HepG2 (cell line): Measurements from ENCODE around the gene ARIH2. TPM values are rescaled to one million over a fixed set of nuclear protein-coding genes. Genes with fewer than 3 reads are reported as not detected.
A peak's percentile ranks its signal among the peaks of the same experiment; 100 is the strongest.

Experiments used
- ATAC-seq: fragments of 200-7000 bp; cut with Tn5 transposase; 3 replicates; pipeline ENCODE4 v1.9.1; 2020; ENCODE audit warnings: mild to moderate bottlenecking, moderate library complexity
- BruUV-seq: library from RNA; stranded (reverse); fragments of 400-500 nt; replicated peaks from 2 replicates; lab custom pipeline; 2021; lab: Mats Ljungman, UMichigan
- CTCF ChIA-PET: fragments of 300-600 bp; formaldehyde crosslinking; extraction: SDS; loops from one replicate; lab custom pipeline; 2021; ENCODE audit warnings: low total read pairs, inconsistent platforms, low intra/inter-chr PET ratio; lab: Yijun Ruan, JAX
- POLR2A ChIA-PET: fragments of 350-600 bp; sonication (Branson Sonifier 250); formaldehyde crosslinking; loops from one replicate; lab custom pipeline; 2020; ENCODE audit warnings: antibody characterized with exemption, inconsistent platforms; lab: Yijun Ruan, JAX
- DNase-seq: peaks from one replicate; pipeline ENCODE4 v3.0.0-alpha.2; 2015; ENCODE audit warnings: low spot score
- FAIRE-seq: peaks from 3 replicates; lab custom pipeline; 2011; peaks lifted over from hg19 to GRCh38; lab: Jason Lieb, UNC
- H2AFZ ChIP-seq: one replicate; pipeline ENCODE4 v1.6.1; 2011; ENCODE audit warnings: low read length, inconsistent platforms
- H3K27ac ChIP-seq: fragments of 300-600 bp; 3 replicates; pipeline ENCODE4 v1.8.0; 2011; ENCODE audit warnings: mixed run types, mild to moderate bottlenecking, mixed read lengths, low read length, inconsistent platforms; ENCODE audit not compliant: insufficient read depth; ENCODE audit errors: extremely low read length
- H3K27me3 ChIP-seq, 2 experiments: fragments of 200-600 bp in 1 of 2; 2 replicates in 1 of 2; 3 replicates in 1 of 2; pipeline versions ENCODE4 v1.6.0 to v1.8.0; 2011; ENCODE audit warnings: low read length in 2 of 2, mild to moderate bottlenecking in 2 of 2, moderate library complexity in 2 of 2, inconsistent platforms in 1 of 2; ENCODE audit not compliant: insufficient read depth in 2 of 2, control insufficient read depth in 1 of 2
- H3K36me3 ChIP-seq, 2 experiments: fragments of 200-600 bp in 1 of 2; replicated peaks in 1 of 2; 2 replicates in 1 of 2; 3 replicates in 1 of 2; pipeline versions ENCODE4 v1.5.1 to v1.8.0; 2011; ENCODE audit warnings: low read length in 2 of 2, inconsistent platforms in 1 of 2; ENCODE audit not compliant: insufficient read depth in 2 of 2, control insufficient read depth in 1 of 2
- H3K4me1 ChIP-seq: 2 replicates; pipeline ENCODE4 v1.5.1; 2012; ENCODE audit warnings: low read length, inconsistent platforms; ENCODE audit not compliant: insufficient read depth
- H3K4me2 ChIP-seq: 2 replicates; pipeline ENCODE4 v1.6.0; 2011; ENCODE audit warnings: low read depth, low read length, inconsistent platforms
- H3K4me3 ChIP-seq, 3 experiments: fragments of 200-600 bp in 1 of 3; sonication (generic), shearing (Covaris generic) in 1 of 3; replicated peaks in 1 of 3; 2 replicates each; pipeline ENCODE4 v1.5.1; 2011 to 2016; ENCODE audit warnings: low read length in 3 of 3, inconsistent platforms in 2 of 3, low read depth in 2 of 3, mild to moderate bottlenecking in 2 of 3, control low read depth in 1 of 3, mixed read lengths in 1 of 3; ENCODE audit not compliant: insufficient read depth in 1 of 3
- H3K79me2 ChIP-seq: one replicate; pipeline ENCODE4 v1.6.1; 2011; ENCODE audit warnings: low read length, inconsistent platforms; ENCODE audit not compliant: insufficient read depth
- H3K9ac ChIP-seq: 2 replicates; pipeline ENCODE4 v1.6.0; 2011; ENCODE audit warnings: mild to moderate bottlenecking, low read depth, low read length, inconsistent platforms; ENCODE audit not compliant: insufficient read depth
- H3K9me3 ChIP-seq: 2 replicates; pipeline ENCODE4 v1.5.1; 2012; ENCODE audit warnings: mild to moderate bottlenecking, low read length
- H4K20me1 ChIP-seq: 2 replicates; pipeline ENCODE4 v1.6.0; 2011; ENCODE audit warnings: inconsistent platforms, mild to moderate bottlenecking, low read length, moderate library complexity; ENCODE audit not compliant: insufficient read depth
- POLR2G ChIP-seq: fragments of 200-400 bp; formaldehyde crosslinking; IDR thresholded peaks from 2 replicates; pipeline ENCODE4 v1.6.1; 2018; ENCODE audit warnings: mild to moderate bottlenecking, low read depth, low read length, moderate library complexity
- ZNF350 ChIP-seq: sonication (generic); formaldehyde crosslinking; IDR thresholded peaks from 2 replicates; pipeline ENCODE4 v1.4.0; 2020; ENCODE audit warnings: mild to moderate bottlenecking, low read depth, missing genetic modification reagents, borderline replicate concordance
- WGBS: methylation state at CpG from one replicate; pipeline ENCODE4 v1.1.6; 2017; ENCODE audit warnings: low lambda C conversion rate; 5-methylcytosine and 5-hydroxymethylcytosine counted together
- in situ Hi-C: cut with HindIII; loops from 2 replicates; pipeline ENCODE4 v1.10.0; 2017; ENCODE audit warnings: low pct_unique_long_range_greater_than_20kb; ENCODE audit not compliant: extremely low pct_ligation_motif_present
- intact Hi-C: fragments of 100-400 bp; cut with micrococcal nuclease; formaldehyde crosslinking; loops from one replicate; pipeline ENCODE4 v1.10.0; 2022; ENCODE audit not compliant: unreplicated experiment
- polyA plus RNA-seq, 8 experiments: library from polyadenylated mRNA; depleted of rRNA in 3 of 8; stranded (reverse) in 7 of 8; unstranded in 1 of 8; fragments of >200 nt; fragmentation: Illumina TruSeq in 4 of 8; extraction: Trizol in 4 of 8; gene quantifications; 2 replicates each; pipeline versions ENCODE4 v1.2.1 to v1.2.3, GENCODE V29; 2011 to 2016; ENCODE audit warnings: low read depth in 4 of 8, missing spikeins in 1 of 8, mixed read lengths in 1 of 8; ENCODE audit not compliant: insufficient read depth in 1 of 8
- total RNA-seq, 5 experiments: library from RNA; depleted of rRNA; stranded (reverse); fragments of >200 nt; fragmentation: Illumina TruSeq; extraction: Trizol; gene quantifications; 2 replicates each; pipeline ENCODE4 v1.2.3, GENCODE V29; 2016; ENCODE audit warnings: low read depth in 1 of 5
- TF ChIP-seq, protein P1 (sequence below): sonication (generic); formaldehyde crosslinking; IDR thresholded peaks from 2 replicates; pipeline ENCODE4 v1.5.0; 2020; ENCODE audit warnings: mild to moderate bottlenecking, missing genetic modification reagents

ARIH2 gene
- total and polyA plus RNA-seq, 2 of the 13 experiments (the other 11 are each of a cell fraction or from before 2014, with no cell fraction given), result 64.8 to 83.3 TPM

- intact Hi-C loops, result loop anchor here (2.0 kb wide), 1 partner anchor 29 kb away; no protein-coding TSS in a partner anchor
- CTCF ChIA-PET, result no interaction called here
- peaks cover 20 to 48% of the 10 kb centered on the region in 2 experiments for H3K36me3 ChIP-seq
These were observed 97.1 kb downstream of the ARIH2 start for GRCh38 chr3:49015765-49016164.

More at GRCh38 chr3:49015765-49016164, 97.1 kb downstream of the ARIH2 start:
- H4K20me1 ChIP-seq, result peaks cover 26% of the 10 kb centered on the region; the same call in 1 of the 2 replicates
- H3K9ac ChIP-seq, result no peak overlapping the region
- TF ChIP-seq POLR2G (0 out of 2 replicates have a peak, but pooled peaks have one; percentile 5), ZNF350 (CRISPR knock-in tag) (0 out of 2 replicates have a peak, but pooled peaks have one; percentile 20)
- TF ChIP-seq, protein P1, sequence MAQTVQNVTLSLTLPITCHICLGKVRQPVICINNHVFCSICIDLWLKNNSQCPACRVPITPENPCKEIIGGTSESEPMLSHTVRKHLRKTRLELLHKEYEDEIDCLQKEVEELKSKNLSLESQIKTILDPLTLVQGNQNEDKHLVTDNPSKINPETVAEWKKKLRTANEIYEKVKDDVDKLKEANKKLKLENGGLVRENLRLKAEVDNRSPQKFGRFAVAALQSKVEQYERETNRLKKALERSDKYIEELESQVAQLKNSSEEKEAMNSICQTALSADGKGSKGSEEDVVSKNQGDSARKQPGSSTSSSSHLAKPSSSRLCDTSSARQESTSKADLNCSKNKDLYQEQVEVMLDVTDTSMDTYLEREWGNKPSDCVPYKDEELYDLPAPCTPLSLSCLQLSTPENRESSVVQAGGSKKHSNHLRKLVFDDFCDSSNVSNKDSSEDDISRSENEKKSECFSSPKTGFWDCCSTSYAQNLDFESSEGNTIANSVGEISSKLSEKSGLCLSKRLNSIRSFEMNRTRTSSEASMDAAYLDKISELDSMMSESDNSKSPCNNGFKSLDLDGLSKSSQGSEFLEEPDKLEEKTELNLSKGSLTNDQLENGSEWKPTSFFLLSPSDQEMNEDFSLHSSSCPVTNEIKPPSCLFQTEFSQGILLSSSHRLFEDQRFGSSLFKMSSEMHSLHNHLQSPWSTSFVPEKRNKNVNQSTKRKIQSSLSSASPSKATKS, result no peak
- H3K4me2 ChIP-seq, result no peak overlapping the region
- no peaks in the 10 kb centered on the region for H3K9me3 ChIP-seq
- H3K4me3 ChIP-seq, result no peak overlapping the region
- H2AFZ ChIP-seq, result no peak overlapping the region
- H3K4me1 ChIP-seq, result peaks cover 23% of the 10 kb centered on the region
- no TSS peak for BruUV-seq
- in situ Hi-C loops, result no loop called here
- no peaks in the 10 kb centered on the region; a peak in 1 of 5 replicates for H3K27me3 ChIP-seq
- FAIRE-seq (no peak), DNase-seq (no peak), ATAC-seq (no peak)
- peaks cover 26% of the 10 kb centered on the region for H3K79me2 ChIP-seq
- WGBS, result 98% methylated on average over 6 of the region's 6 CpGs
- H3K27ac ChIP-seq, result no peak overlapping the region
- POLR2A ChIA-PET, result interaction anchor here (0.6 to 12.8 kb wide), 4 partner anchors 6 to 145 kb away, joined by 3 to 280 read pairs (median 9); partner anchors contain the start of genes DALRD3, IMPDH2, NDUFAF3 and WDR6
